OCI-LY1 (cell line): Measurements from ENCODE around the gene CD74.

Experiments
- H2AFZ ChIP-seq: fragments of 200-600 bp; sonication (generic), shearing (Covaris generic); 2 replicates; pipeline ENCODE4 v1.6.0; 2014; ENCODE audit warnings: antibody characterized with exemption, mild to moderate bottlenecking, low read length
- H3F3A ChIP-seq: fragments of 200-600 bp; sonication (generic), shearing (Covaris generic); 2 replicates; pipeline ENCODE4 v1.6.0; 2014; ENCODE audit warnings: mild to moderate bottlenecking, antibody characterized with exemption, low read length, moderate library complexity; ENCODE audit not compliant: insufficient read depth
- H3K27ac ChIP-seq: fragments of 200-600 bp; sonication (generic); 2 replicates; pipeline ENCODE4 v1.5.1; 2014; ENCODE audit warnings: low read length, mixed run types, mild to moderate bottlenecking, low read depth; ENCODE audit not compliant: poor library complexity, severe bottlenecking
- H3K27me3 ChIP-seq: fragments of 200-600 bp; sonication (generic); 2 replicates; pipeline ENCODE4 v1.6.0; 2014; ENCODE audit warnings: antibody characterized with exemption, mild to moderate bottlenecking, low read length, moderate library complexity; ENCODE audit not compliant: insufficient read depth
- H3K36me3 ChIP-seq: fragments of 200-600 bp; sonication (generic); 2 replicates; pipeline ENCODE4 v1.6.1; 2014; ENCODE audit warnings: mild to moderate bottlenecking, antibody characterized with exemption, low read length, moderate library complexity, mixed read lengths; ENCODE audit not compliant: insufficient read depth
- H3K4me1 ChIP-seq: fragments of 200-600 bp; sonication (generic); 2 replicates; pipeline ENCODE4 v1.5.1; 2014; ENCODE audit warnings: mild to moderate bottlenecking, low read length, moderate library complexity; ENCODE audit not compliant: insufficient read depth, severe bottlenecking
- H3K4me2 ChIP-seq: fragments of 200-600 bp; sonication (generic), shearing (Covaris generic); 2 replicates; pipeline ENCODE4 v1.6.1; 2014; ENCODE audit warnings: low read length
- H3K4me3 ChIP-seq: fragments of 200-600 bp; sonication (generic); 2 replicates; pipeline ENCODE4 v1.5.1; 2014; ENCODE audit warnings: low read length, low read depth, mild to moderate bottlenecking, mixed read lengths; ENCODE audit not compliant: poor library complexity, severe bottlenecking
- H3K79me2 ChIP-seq: fragments of 200-600 bp; shearing (Covaris generic); 2 replicates; pipeline ENCODE4 v1.6.1; 2016; ENCODE audit warnings: mixed run types, low read length, mixed read lengths; ENCODE audit not compliant: insufficient read depth
- H3K9ac ChIP-seq: fragments of 200-600 bp; sonication (generic), shearing (Covaris generic); 2 replicates; pipeline ENCODE4 v1.6.1; 2014; ENCODE audit warnings: mild to moderate bottlenecking, low read length, mixed read lengths
- H3K9me2 ChIP-seq: fragments of 200-600 bp; sonication (generic), shearing (Covaris generic); 2 replicates; pipeline ENCODE4 v1.6.1; 2014; ENCODE audit warnings: low read depth, mild to moderate bottlenecking, low read length, mixed read lengths
- H3K9me3 ChIP-seq: fragments of 200-600 bp; shearing (Covaris generic); 2 replicates; pipeline ENCODE4 v1.6.1; 2014; ENCODE audit warnings: low read length, mixed read lengths
- H4K20me1 ChIP-seq: fragments of 200-600 bp; sonication (generic), shearing (Covaris generic); 2 replicates; pipeline ENCODE4 v1.6.0; 2016; ENCODE audit warnings: mild to moderate bottlenecking, low read length; ENCODE audit not compliant: insufficient read depth
- CTCF ChIP-seq: fragments of 200-600 bp; sonication (generic), shearing (Covaris generic); IDR thresholded peaks from 2 replicates; pipeline ENCODE4 v1.5.1; 2017; ENCODE audit warnings: mild to moderate bottlenecking, antibody characterized with exemption, low read length, moderate library complexity, mixed read lengths
- EZH2 ChIP-seq: fragments of 200-600 bp; sonication (generic), shearing (Covaris generic); IDR thresholded peaks from 2 replicates; pipeline ENCODE4 v1.8.0; 2017; ENCODE audit warnings: borderline replicate concordance, mixed run types, mild to moderate bottlenecking, antibody characterized with exemption, low read length, moderate library complexity, mixed read lengths

Gene CD74

GRCh38 chr5:150411245-150411979 is 1.3 kb downstream of the CD74 start:
- peak overlapping the region; percentile 98 for H3K27ac ChIP-seq
- H3K9me3 ChIP-seq, result no peaks in the 10 kb centered on the region
- H2AFZ ChIP-seq, result no peak overlapping the region
- peak overlapping the region; percentile 91 for H3K4me2 ChIP-seq
- no peaks in the 10 kb centered on the region for H3K27me3 ChIP-seq
- peaks cover 28% of the 10 kb centered on the region; the same call in 1 of the 2 replicates for H3K36me3 ChIP-seq
- no peaks in the 10 kb centered on the region for H3K9me2 ChIP-seq
- H3K4me1 ChIP-seq, result peaks cover 73% of the 10 kb centered on the region
- peaks cover 7% of the 10 kb centered on the region; the same call in 1 of the 2 replicates for H3K79me2 ChIP-seq
- TF ChIP-seq EZH2, result no peak
- TF ChIP-seq CTCF, result no peak
- no peaks in the 10 kb centered on the region for H4K20me1 ChIP-seq
- H3K4me3 ChIP-seq, result peak overlapping the region; percentile 75
- H3K9ac ChIP-seq, result peak overlapping the region; percentile 80
- peaks cover 17% of the 10 kb centered on the region for H3F3A ChIP-seq

GRCh38 chr5:150410524-150411244 is 2.0 kb downstream of the CD74 start:
- peaks cover 7% of the 10 kb centered on the region; the same call in 1 of the 2 replicates for H3K79me2 ChIP-seq
- peaks cover 73% of the 10 kb centered on the region for H3K4me1 ChIP-seq
- H3F3A ChIP-seq, result peaks cover 17% of the 10 kb centered on the region
- H3K9ac ChIP-seq, result peak overlapping the region; percentile 80
- no peaks in the 10 kb centered on the region for H3K27me3 ChIP-seq
- H3K9me3 ChIP-seq, result no peaks in the 10 kb centered on the region
- no peak for TF ChIP-seq EZH2
- no peak for TF ChIP-seq CTCF
- no peaks in the 10 kb centered on the region for H3K9me2 ChIP-seq
- peak overlapping the region; percentile 75 for H3K4me3 ChIP-seq
- H2AFZ ChIP-seq, result no peak overlapping the region
- H3K27ac ChIP-seq, result peak overlapping the region; percentile 98
- H4K20me1 ChIP-seq, result no peaks in the 10 kb centered on the region
- peaks cover 35% of the 10 kb centered on the region; the same call in 1 of the 2 replicates for H3K36me3 ChIP-seq
- peak overlapping the region; percentile 91 for H3K4me2 ChIP-seq

GRCh38 chr5:150409638-150410523 is 2.8 kb downstream of the CD74 start:
- peak overlapping the region; percentile 91 for H3K4me2 ChIP-seq
- H3F3A ChIP-seq, result peaks cover 17% of the 10 kb centered on the region
- no peaks in the 10 kb centered on the region for H3K27me3 ChIP-seq
- peak overlapping the region; percentile 62 for H3K9ac ChIP-seq
- H3K4me1 ChIP-seq, result peaks cover 73% of the 10 kb centered on the region
- peaks cover 7% of the 10 kb centered on the region; the same call in 1 of the 2 replicates for H3K79me2 ChIP-seq
- peaks cover 41% of the 10 kb centered on the region for H3K36me3 ChIP-seq
- TF ChIP-seq EZH2 (no peak), CTCF (no peak)
- no peaks in the 10 kb centered on the region for H3K9me2 ChIP-seq
- no peaks in the 10 kb centered on the region for H4K20me1 ChIP-seq
- no peak overlapping the region for H2AFZ ChIP-seq
- no peaks in the 10 kb centered on the region for H3K9me3 ChIP-seq
- H3K27ac ChIP-seq, result peak overlapping the region; percentile 98
- H3K4me3 ChIP-seq, result peak overlapping the region; percentile 75
